Skeletal muscle tissue (tissue), 4 donors: ENCODE measurements around the gene PANX1. TPM values are rescaled to one million over a fixed set of nuclear protein-coding genes. Genes with fewer than 3 reads are reported as not detected.
A peak's percentile ranks its signal among the peaks of the same experiment; 100 is the strongest.

Experiments used
- H3K27ac ChIP-seq: one replicate; pipeline ENCODE4 v1.7.0; 2013; ENCODE audit warnings: mild to moderate bottlenecking, low read depth, low read length, inconsistent platforms
- H3K27me3 ChIP-seq, 3 donors: one replicate each; pipeline ENCODE4 v1.7.0; 2013; ENCODE audit warnings: low read length in 3 of 3; ENCODE audit not compliant: control insufficient read depth in 3 of 3, insufficient read depth in 3 of 3
- H3K36me3 ChIP-seq, 3 donors: one replicate each; pipeline ENCODE4 v1.7.0; 2013; ENCODE audit warnings: low read length in 3 of 3; ENCODE audit not compliant: control insufficient read depth in 3 of 3, insufficient read depth in 3 of 3
- H3K4me1 ChIP-seq, 3 donors: one replicate each; pipeline ENCODE4 v1.7.0; 2013; ENCODE audit warnings: low read length in 3 of 3, mild to moderate bottlenecking in 3 of 3; ENCODE audit not compliant: control insufficient read depth in 3 of 3, insufficient read depth in 3 of 3
- H3K4me3 ChIP-seq, 3 donors: one replicate each; pipeline ENCODE4 v1.7.0; 2013; ENCODE audit warnings: low read length in 3 of 3
- H3K9ac ChIP-seq, 3 donors: one replicate each; pipeline ENCODE4 v1.7.0; 2013; ENCODE audit warnings: low read length in 3 of 3, mild to moderate bottlenecking in 3 of 3, moderate library complexity in 2 of 3, low read depth in 1 of 3
- H3K9me3 ChIP-seq, 3 donors: one replicate each; pipeline ENCODE4 v1.7.0; 2013; ENCODE audit warnings: low read length in 3 of 3; ENCODE audit not compliant: control insufficient read depth in 3 of 3
- total RNA-seq: library from RNA; depleted of rRNA; stranded (reverse); fragments of >200 nt; gene quantifications from one replicate; pipeline ENCODE4 v1.2.3, GENCODE V29; 2014
- donor health status: Osteomylitis.

The PANX1 gene
- total RNA-seq, result 20.4 TPM

DNA sequence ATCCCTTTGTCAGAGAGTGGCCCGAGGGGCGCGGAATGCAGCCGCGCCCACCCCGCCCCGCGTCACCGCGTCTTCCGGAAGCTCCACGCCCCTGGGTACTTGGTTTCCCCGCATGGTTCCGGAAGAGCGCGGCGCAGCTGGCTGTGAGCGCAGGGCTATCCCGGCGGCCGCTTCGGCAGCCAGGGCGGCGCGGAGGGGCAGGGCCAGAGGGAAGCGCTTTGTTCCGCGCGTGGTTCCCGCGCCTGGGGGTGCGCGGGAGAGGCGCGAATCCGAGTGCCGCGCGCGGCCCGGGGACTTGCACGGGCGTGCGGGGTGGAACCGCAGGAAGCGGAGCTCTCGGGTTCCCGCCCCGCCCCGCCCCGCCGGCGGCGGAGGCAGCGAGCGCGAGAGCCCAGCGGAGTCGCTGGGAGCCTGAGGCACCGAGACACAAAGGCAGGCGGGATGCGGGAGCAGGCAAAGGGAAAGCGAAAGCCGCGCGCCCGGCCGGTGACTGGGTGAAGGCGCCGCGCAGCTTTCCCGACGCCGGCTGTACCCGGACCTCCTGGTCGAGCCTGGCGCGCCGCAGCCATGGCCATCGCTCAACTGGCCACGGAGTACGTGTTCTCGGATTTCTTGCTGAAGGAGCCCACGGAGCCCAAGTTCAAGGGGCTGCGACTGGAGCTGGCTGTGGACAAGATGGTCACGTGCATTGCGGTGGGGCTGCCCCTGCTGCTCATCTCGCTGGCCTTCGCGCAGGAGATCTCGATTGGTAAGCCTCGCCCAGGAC lies at the start of gene PANX1:
TSS of gene PANX1 (plus strand) at position 96 of the 766 bp plus-strand sequence. CDS start at position 568, 472 bp downstream.
- H3K27ac ChIP-seq, result peak within 1 kb of the TSS; percentile 87
- peak within 1 kb of the TSS; percentile 94 to 97 (median 96) for H3K4me3 ChIP-seq
- H3K4me1 ChIP-seq, result peaks cover 40 to 62% (median 45%) of the 10 kb centered on the region in 3 donors
- H3K27me3 ChIP-seq, result no peaks in the 10 kb centered on the region
- H3K9me3 ChIP-seq, result no peaks in the 10 kb centered on the region
- peaks cover 0 to 2% (median 0%) of the 10 kb centered on the region in 3 donors for H3K36me3 ChIP-seq
- peak within 1 kb of the TSS; percentile 86 to 95 (median 90) for H3K9ac ChIP-seq

GRCh38 chr11:94084164-94084563 lies 44.5 kb upstream of the PANX1 start:
- Histone ChIP-seq H3K27ac (no peak overlapping the region), H3K9ac (no peak overlapping the region), H3K9me3 (no peaks in the 10 kb centered on the region)

GRCh38 chr11:94088906-94089305 lies 39.7 kb upstream of the PANX1 start:
- Histone ChIP-seq H3K4me3 (no peak overlapping the region), H3K36me3 (no peaks in the 10 kb centered on the region), H3K9me3 (peaks cover 0 to 2% (median 0%) of the 10 kb centered on the region in 3 donors), H3K9ac (no peak overlapping the region), H3K27me3 (peaks cover 0 to 5% (median 0%) of the 10 kb centered on the region in 3 donors), H3K4me1 (peaks cover 0 to 2% (median 0%) of the 10 kb centered on the region in 3 donors), H3K27ac (no peak overlapping the region)

More at GRCh38 chr11:94084164-94084563, 44.5 kb upstream of the PANX1 start:
- Histone ChIP-seq H3K4me1 (peaks cover 0 to 2% (median 0%) of the 10 kb centered on the region in 3 donors), H3K36me3 (no peaks in the 10 kb centered on the region), H3K4me3 (no peak overlapping the region), H3K27me3 (peaks cover 0 to 1% (median 0%) of the 10 kb centered on the region in 3 donors)

- H3K9me3 ChIP-seq, result peaks cover 0 to 2% (median 0%) of the 10 kb centered on the region in 3 donors
- H3K36me3 ChIP-seq, result no peaks in the 10 kb centered on the region
- H3K4me3 ChIP-seq, result no peak overlapping the region
- H3K27me3 ChIP-seq, result peaks cover 0 to 5% (median 0%) of the 10 kb centered on the region in 3 donors
- peaks cover 0 to 2% (median 0%) of the 10 kb centered on the region in 3 donors for H3K4me1 ChIP-seq
- no peak overlapping the region for H3K9ac ChIP-seq
- H3K27ac ChIP-seq, result no peak overlapping the region
Measured at GRCh38 chr11:94089341-94089740, 39.3 kb upstream of the PANX1 start.

GRCh38 chr11:94090401-94090800 lies 38.2 kb upstream of the PANX1 start:
- Histone ChIP-seq H3K4me1 (peaks cover 0 to 2% (median 0%) of the 10 kb centered on the region in 3 donors), H3K27ac (no peak overlapping the region), H3K27me3 (peaks cover 0 to 5% (median 0%) of the 10 kb centered on the region in 3 donors), H3K4me3 (no peak overlapping the region), H3K9me3 (peaks cover 0 to 2% (median 0%) of the 10 kb centered on the region in 3 donors), H3K9ac (no peak overlapping the region), H3K36me3 (no peaks in the 10 kb centered on the region)

GRCh38 chr11:94091091-94091490 lies 37.5 kb upstream of the PANX1 start:
- Histone ChIP-seq H3K27ac (no peak overlapping the region), H3K9ac (no peak overlapping the region), H3K36me3 (no peaks in the 10 kb centered on the region), H3K4me1 (no peaks in the 10 kb centered on the region), H3K9me3 (peaks cover 0 to 2% (median 0%) of the 10 kb centered on the region in 3 donors), H3K27me3 (peaks cover 0 to 5% (median 0%) of the 10 kb centered on the region in 3 donors), H3K4me3 (no peak overlapping the region)

- Histone ChIP-seq H3K36me3 (no peaks in the 10 kb centered on the region), H3K9ac (no peak overlapping the region), H3K27ac (no peak overlapping the region), H3K27me3 (no peaks in the 10 kb centered on the region), H3K4me1 (no peaks in the 10 kb centered on the region), H3K9me3 (no peaks in the 10 kb centered on the region), H3K4me3 (no peak overlapping the region)
Measured at GRCh38 chr11:94100253-94100652, 28.4 kb upstream of the PANX1 start.

DNA sequence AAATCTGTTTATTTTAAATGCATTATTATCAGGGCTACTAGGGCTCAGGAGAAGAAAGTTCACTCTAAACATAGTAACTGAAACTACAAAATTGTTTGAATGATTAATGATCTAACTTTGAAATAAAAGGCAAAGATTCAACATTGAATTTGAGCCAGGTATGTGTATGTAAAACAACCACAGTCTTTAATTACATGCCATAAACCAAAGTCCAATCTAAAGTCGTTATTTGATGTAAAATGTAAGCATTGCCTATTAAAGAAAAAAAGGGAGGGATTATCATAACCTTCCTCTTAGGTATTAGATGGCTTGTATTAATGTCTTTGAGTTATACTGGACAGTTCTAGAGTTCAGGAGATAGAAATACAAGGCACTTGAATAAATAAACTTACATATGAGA lies 25.2 kb upstream of the PANX1 start:
- Histone ChIP-seq H3K36me3 (no peaks in the 10 kb centered on the region), H3K27me3 (no peaks in the 10 kb centered on the region)

GRCh38 chr11:94104734-94105133 lies 23.9 kb upstream of the PANX1 start:
- no peaks in the 10 kb centered on the region for H3K27me3 ChIP-seq
- H3K36me3 ChIP-seq, result no peaks in the 10 kb centered on the region
- H3K27ac ChIP-seq, result no peak overlapping the region
- H3K4me3 ChIP-seq, result no peak overlapping the region
- H3K4me1 ChIP-seq, result no peaks in the 10 kb centered on the region
- H3K9ac ChIP-seq, result no peak overlapping the region
- H3K9me3 ChIP-seq, result no peaks in the 10 kb centered on the region

More for the DNA sequence above, 25.2 kb upstream of the PANX1 start:
- Histone ChIP-seq H3K4me3 (no peak overlapping the region), H3K9me3 (no peaks in the 10 kb centered on the region), H3K27ac (no peak overlapping the region), H3K4me1 (no peaks in the 10 kb centered on the region), H3K9ac (no peak overlapping the region)

- H3K27me3 ChIP-seq, result no peaks in the 10 kb centered on the region
- no peaks in the 10 kb centered on the region for H3K36me3 ChIP-seq
- H3K27ac ChIP-seq, result no peak overlapping the region
- H3K9ac ChIP-seq, result no peak overlapping the region
- H3K4me3 ChIP-seq, result no peak overlapping the region
- H3K4me1 ChIP-seq, result no peaks in the 10 kb centered on the region
- H3K9me3 ChIP-seq, result no peaks in the 10 kb centered on the region
Measured at GRCh38 chr11:94106716-94107115, 21.9 kb upstream of the PANX1 start.
